ENCODE measurements around the gene SDR9C7.
"Not testable (repeated sequence)": the region's sequence is repeated elsewhere in the genome, so short reads cannot be mapped to it uniquely, and the experiment has no call there.

The SDR9C7 gene

DNA sequence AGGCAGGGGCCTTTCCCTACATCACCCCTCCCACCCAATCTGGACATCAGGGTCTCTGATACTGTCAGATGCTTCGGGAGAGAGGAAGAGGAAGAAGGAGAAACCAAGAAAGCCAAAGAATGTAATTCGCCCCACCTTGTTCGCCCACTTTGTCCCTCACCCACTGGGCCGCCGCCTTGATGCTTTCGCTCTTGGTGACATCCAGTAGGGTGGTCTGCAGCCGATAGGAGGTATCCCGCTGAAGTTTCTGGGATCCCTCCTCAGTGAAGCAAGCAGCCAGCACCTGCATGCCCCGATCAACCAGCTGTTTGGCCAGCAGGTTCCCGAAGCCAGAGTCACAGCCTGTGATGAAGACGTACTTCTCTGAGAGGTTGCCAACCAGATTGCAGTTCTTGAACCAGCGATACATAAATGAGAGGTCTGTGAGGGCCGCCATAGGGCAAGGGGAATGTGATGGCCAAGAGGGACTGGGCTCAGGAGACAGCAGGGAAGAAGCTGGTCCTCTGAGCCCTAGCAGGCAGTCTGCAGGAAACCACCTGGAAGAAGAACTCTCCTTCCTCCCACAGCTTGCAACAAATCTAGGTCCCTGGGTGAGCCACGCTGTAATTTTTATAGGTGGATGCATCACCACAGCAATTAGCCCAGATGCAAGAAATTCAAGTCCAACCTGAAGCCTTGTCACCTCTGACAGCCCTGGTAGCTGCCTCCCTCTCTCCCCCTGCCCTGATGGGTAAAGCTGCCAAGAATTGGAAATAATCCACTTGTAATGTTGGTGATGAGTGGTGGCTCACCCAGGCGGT is at the start of gene SDR9C7:
SDR9C7 (minus strand) TSS at position 583 of the 800 bp plus-strand sequence; CDS start at position 436, 147 bp downstream.
- no peak for DNase-seq

DNA sequence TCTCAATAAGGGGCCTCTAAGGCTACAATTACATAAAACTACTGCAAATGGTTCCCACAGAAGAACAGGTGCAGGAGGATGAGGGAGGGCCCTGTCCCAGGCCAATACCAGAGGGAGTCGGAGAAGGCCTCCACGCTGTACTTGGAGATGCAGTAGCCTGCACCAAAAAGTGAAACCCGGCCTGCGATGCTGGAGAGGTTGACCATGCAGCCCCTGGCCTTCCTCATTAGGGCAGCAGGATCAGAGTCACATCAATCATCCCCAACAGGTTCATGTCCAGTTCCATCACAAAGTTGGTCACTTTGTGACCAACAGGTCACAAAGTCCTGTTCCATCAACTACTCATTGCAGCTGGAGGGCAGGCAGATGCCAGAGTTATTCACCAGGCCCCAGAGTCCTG is 49.2 kb upstream of the SDR9C7 start:
- DNase-seq = no peak

DNA sequence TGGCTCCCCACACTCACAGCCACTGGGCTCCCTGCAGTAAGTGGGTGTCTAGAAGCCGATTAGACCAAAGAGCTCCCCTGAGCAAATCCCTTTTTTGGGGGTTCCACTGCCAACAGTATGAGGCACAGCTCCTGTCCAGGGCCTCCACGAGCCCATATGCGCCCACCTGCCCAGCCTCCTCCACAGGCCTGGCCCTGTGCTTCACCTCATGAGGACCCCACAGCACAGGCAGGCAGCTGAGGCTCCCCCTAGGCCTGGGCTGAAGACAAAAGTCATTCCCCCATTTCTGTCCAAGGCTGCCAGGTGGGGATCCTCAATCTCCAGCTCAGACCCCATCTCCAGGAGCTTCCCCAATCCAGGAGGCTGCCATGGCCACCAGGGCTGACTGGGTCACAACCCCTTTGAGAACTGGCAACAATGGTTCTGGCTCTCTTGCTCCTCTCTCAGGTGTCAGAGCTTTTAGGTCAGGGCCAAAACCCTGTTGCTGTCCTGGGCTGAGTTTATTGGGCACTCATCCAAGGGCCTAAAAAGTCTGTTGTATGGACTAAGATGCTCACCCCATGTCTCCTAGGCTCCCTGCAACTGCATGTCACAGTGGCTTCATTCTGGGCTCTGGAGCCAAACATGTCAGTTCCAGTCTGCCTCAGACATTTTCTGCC is 48.5 kb upstream of the SDR9C7 start:
- DNase-seq = not testable (repeated sequence)

DNA sequence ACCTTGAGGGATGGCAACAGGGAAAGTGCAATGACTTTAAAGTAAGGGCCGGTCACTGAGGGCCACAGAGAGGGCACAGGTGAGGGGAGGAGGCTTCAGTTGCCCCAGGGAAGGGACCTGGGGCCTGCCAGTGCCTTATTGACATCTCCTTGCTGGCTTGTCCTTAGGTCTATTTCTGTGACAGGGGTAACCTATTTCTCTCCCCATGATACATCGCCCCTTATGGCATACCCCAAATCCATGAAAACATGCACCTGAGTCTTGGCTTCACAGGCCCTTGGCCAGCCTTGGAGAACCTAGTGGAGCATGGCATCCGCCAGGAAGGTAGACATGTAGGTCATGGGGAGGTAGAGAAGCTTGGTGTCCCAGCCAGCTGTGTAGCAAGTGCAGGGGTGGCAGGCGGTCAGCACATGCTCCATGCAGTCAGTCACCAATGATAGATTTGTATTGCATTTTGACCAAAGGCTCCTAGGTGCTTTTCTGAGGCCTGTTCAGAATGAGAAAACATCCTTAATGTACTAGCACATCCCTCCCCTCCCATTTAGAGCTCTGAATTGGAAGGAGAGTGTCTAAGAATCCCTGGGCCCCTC is 46.8 kb upstream of the SDR9C7 start:
- no peak for DNase-seq

DNA sequence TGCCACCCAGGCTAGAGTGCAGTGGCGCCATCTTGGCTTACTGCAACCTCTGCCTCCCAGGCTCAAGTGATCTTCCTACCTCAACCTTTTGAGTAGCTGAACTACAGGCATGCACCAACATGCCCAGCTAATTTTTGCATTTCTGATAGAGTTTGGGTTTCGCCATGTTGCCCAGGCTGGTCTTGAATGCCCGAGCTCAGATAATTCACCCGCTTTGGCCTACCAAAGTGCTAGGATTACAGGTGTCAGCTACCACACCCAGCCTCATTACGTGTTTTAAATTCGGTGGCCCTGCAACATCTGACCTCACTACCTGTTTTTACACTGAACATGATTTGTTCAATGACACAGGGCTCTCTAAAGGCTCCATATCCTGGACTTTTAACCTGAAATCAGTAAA is 46.1 kb upstream of the SDR9C7 start:
- DNase-seq = no peak

DNA sequence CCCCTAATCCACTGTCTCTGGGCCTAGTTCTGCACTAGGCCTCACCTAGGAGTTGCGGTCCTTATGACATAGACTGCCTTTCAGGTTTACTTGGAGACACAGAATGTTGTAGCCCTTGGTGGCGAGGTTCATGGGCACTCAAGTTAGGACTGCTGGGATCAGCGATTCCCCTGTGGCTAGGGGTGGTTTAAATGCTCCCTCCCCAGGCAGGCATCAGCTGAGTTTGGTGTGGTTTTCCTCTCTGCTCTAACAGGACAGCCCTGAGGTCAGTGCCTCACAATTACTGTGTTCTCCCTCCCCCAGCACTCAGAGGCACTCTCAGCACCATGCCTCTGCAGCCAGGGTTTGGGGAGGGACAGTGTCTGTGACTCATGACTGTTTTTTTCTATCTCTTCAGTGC is 45.4 kb upstream of the SDR9C7 start:
- no peak for DNase-seq

DNA sequence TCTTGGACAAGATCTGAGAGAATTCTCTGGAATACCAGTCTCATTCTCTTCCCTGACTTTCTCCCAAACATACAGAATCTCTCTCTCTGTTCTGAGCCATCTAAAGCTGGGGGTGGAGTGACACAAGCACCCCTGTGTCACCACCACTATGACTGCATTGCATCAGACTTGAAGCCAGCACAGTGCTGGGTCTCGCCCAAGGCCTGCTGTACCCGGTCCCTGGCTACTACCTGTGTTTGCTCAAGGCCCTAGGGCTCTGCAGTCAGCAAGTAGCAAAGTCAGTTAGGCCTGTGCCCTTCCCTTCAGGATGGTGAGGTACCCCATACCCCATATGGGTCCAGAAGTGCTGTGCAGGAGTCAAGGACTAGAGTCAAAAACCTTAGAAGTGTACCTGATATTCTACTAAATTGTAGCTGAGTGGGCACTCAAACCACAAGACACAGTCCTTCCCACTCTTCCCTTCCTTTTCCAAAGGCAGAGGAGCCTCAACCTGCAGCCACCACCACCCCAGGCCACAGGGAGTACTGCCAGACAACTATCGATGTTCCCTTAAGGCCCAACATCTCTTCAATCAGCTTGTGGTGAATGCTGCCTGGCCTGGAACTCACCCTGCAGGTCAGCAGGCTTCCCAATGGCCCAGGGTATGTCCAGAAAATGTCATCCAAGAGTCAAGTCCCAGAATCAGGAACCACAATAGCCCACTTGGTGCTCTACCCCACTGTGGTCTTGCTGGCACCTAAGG is 44.4 kb upstream of the SDR9C7 start:
- no peak for DNase-seq

DNA sequence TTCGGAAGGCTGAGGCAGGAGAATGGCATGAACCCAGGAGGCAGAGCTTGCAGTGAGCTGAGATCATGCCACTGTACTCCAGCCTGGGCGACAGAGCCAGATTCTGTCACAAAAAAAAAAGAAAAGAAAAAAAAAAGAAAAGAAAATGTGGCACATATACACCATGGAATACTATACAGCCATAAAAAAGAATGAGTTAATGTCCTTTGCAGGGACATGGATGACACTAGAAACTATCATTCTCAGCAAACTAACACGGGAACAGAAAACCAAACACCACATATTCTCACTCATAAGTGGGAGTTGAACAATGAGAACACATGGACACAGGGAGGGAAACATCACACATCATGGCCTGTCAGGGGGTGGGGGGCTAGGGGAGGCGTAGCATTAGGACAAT is 43.2 kb upstream of the SDR9C7 start:
- not testable (repeated sequence) for DNase-seq

DNA sequence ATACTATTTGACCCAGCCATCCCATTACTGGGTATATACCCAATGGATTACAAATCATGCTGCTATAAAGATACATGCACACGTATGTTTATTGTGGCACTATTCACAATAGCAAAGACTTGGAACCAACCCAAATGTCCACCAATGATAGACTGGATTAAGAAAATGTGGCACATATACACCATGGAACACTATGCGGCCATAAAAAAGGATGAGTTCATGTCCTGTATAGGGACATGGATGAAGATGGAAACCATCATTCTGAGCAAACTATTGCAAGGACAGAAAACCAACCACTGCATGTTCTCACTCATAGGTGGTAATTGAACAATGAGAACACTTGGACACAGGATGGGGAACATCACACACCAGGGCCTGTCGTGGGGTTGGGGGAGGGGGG is 40.0 kb upstream of the SDR9C7 start:
- not testable (repeated sequence) for DNase-seq

DNA sequence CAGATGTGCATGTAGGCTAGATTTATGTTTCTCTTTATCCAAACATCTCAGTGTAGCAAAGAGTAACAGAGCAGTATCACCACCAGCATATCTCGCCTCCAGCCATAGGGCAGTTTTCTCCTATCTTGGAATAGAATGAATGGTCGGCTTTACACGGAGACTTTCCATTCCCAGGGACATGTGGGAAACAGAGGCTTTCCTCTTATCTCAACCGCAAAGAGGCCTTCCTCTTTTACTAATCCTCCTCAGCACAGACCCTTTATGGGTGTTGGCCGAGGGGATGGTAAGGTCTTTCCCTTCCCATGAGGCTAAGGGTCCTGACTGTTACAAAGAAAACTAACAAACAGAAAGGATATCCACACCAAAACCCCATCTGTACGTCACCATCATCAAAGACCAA is 34.7 kb upstream of the SDR9C7 start:
- DNase-seq = not testable (repeated sequence)

DNA sequence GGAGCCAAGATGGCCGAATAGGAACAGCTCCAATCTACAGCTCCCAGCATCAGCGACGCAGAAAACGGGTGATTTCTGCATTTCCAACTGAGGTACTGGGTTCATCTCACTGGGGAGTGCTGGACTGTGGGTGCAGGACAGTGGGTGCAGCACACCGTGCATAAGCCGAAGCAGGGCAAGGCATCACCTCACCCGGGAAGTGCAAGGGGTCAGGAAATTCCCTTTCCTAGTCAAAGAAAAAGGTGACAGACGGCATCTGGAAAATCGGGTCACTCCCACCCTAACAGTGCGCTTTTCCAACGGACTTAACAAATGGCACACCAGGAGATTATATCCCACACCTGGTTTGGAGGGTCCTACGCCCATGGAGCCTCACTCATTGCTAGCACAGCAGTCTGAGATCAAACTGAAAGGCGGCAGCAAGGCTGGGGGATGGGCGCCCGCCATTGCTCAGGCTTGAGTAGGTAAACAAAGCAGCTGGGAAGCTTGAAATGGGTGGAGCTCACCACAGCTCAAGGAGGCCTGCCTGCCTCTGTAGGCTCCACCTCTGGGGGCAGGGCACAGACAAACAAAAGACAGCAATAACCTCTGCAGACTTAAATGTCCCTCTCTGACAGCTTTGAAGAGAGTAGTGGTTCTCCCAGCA is 31.9 kb upstream of the SDR9C7 start:
- DNase-seq = not testable (repeated sequence)

DNA sequence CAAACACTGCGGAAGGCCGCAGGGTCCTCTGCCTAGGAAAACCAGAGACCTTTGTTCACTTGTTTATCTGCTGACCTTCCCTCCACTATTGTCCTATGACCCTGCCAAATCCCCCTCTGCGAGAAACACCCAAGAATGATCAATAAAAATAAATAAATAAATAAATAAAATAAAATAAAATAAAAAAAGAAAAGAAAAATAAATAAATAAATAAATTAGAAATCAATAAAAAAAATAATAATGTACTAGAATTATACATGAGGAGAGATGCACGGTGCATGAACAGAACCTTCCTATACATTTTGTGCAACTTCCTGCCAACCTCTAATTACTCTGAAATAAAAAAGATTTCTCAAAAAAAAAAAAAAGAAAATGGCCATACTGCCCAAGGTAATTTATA is 30.9 kb upstream of the SDR9C7 start:
- not testable (repeated sequence) for DNase-seq

DNA sequence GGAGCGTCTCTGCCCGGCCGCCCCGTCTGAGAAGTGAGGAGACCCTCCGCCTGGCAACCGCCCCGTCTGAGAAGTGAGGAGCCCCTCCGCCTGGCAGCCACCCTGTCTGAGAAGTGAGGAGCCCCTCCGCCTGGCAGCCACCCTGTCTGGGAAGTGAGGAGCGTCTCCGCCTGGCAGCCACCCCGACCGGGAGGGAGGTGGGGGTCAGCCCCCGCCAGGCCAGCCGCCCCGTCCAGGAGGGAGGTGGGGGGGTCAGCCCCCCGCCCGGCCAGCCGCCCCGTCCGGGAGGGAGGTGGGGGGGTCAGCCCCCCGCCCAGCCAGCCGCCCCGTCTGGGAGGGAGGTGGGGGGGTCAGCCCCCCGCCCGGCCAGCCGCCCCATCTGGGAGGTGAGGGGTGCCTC is 29.3 kb upstream of the SDR9C7 start:
- DNase-seq = not testable (repeated sequence)

DNA sequence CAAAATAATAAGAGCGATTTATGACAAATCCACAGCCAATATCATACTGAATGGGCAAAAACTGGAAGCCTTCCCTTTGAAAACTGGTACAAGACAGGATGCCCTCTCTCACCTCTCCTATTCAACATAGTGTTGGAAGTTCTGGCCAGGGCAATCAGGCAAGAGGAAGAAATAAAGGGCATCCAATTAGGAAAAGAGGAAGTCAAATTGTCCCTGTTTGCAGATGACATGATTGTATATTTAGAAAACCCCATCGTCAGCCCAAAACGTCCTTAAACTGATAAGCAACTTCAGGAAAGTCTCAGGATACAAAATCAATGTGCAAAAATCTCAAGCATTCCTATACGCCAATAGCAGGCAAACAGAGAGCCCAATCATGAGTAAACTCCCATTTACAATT is 28.0 kb upstream of the SDR9C7 start:
- DNase-seq = not testable (repeated sequence)

DNA sequence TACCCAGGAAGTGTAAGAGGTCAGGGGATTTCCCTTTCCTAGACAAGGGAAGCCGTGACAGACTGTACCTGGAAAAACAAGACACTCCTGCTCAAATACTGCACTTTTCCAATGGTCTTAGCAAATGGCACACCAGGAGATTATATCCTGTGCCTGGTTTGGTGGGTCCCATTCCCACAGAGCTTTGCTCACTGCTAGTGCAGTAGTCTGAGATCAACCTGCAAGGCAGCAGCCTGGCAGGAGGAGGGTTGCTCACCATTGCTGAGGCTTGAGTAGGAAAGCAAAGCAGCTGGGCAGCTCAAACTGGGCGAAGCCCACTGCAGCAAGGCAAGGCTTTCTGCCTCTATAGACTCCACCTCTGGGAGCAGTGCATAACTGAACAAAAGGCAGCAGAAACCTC is 24.2 kb upstream of the SDR9C7 start:
- no peak for DNase-seq

DNA sequence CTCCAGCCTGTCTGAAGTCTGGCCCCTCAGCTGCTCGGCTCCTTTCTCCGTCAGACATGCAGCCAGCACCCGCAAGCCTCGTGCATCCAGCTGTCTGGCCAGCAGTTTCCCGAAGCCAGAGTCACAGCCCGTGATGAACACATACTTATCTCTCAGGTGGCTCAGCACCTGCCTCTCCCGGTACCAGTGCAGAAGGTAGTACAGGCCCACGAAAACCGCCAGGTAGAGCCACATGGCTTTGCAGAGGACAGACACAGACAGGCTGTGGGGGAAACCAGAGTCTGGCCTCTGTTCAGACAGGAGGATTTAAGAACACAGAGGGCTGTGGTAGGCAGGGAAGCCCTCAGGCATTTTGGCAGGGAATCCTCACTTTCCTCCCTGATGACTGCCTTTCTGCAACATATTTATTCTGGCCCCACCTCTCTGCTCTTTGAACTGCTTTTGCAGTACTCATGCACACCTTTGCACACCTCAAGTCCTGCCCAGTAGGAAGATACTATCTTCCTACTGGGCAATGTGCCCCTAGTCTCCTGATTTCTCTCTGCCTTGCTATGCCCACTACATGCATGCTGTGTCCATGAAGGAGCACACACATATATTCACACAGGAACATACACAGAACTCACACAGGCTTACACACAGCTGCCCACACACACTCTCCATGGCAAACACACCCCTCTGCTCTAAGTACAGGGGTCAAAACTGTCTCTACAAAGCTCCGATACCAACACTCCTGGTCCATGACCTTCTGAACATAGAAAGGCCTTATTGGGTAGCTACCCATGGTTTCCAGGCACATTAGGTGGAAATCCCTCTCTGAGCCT is 23.2 kb upstream of the SDR9C7 start, which contains the start of gene RDH16:
RDH16 (minus strand) TSS at position 380 of the 824 bp plus-strand sequence; CDS start at position 234, 146 bp downstream.
- no peak for DNase-seq

DNA sequence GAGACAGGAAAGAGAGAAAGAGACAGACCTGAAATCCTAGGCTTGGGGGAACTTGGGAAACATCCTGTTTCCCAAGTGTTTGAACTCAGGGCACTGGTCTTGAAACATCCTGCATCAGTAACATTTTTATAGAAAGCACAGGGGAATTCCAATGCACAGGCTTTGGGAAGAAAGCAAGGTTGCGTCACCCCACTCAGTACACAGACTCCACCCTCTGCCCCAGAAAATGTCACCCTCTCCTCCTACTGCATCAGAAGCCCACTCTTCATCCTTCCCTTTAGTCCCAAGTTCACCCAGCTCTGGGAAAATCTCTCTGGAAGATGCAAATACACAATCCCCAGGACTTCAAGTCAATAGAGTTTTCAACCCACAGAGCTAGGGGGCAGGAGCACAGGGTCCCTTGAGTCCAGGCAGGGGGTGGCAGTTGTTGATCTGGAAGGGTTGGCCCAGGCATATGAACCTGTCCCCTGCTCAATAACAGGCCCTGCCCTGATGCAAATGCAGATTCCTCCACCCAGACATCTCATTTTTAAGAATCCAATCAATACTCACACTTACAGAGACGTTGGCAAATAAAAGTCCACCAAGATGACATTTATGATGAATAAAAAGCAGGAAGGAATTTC is 21.5 kb upstream of the SDR9C7 start:
- no peak for DNase-seq

DNA sequence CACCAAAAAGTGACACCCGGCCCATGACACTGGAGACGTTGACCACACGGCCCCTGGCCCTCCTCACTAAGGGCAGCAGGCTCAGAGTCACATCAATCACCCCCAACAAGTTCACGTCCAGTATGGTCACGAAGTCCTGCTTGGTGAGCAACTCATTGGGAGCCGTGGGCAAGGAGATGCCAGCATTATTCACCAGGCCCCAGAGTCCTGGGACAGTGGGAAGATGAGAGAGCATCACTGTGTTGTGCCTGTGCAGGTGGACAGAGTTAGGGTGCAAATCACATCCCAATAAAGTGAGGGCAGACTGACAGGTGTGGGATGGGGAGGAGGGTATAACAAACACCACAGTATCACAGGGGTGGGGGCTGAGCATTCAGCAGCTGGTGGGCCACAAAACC is 20.7 kb upstream of the SDR9C7 start:
- no peak for DNase-seq

DNA sequence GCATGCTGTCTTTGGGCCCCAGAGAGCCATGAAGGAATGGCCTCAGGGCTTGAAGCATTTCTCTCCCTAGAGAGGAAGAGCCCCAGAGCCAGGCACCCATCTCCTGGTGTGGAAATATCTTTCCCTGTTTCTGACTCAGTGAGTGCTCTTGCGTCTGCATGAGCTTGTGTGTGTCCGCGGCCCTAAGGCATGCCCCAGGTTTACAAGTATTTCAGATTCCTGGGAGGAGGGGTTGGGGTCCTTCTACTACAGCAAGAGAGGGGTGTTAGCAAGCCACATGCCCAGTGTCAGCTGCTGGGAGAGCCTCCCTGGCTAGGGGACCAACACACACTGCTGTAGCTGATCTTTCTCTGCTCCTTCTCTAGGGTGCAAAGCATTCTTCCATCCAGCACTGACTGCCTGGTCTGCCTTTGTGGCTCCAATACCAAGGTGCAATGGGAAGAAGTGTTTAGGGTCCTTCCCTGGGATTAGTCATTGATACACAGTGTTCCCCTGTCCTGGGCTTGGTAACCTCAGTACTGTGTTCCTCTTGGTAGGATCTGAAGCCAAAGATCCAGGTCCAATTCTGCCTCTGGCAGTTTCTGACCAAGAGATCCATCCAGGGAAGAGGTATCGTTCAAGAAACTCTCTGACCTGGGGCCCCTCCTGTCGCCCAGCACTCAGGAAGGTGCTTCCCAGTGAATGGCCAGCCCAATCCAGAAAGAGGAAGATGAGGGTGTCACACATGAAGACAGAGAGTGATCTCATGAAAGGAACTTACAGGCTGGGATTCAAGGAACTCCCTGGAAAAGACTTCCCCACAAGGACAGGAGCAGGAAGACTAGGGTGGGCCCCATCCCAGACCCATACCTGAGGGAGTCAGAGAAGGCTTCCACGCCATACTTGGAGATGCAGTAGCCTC is 20.1 kb upstream of the SDR9C7 start:
- DNase-seq = no peak

DNA sequence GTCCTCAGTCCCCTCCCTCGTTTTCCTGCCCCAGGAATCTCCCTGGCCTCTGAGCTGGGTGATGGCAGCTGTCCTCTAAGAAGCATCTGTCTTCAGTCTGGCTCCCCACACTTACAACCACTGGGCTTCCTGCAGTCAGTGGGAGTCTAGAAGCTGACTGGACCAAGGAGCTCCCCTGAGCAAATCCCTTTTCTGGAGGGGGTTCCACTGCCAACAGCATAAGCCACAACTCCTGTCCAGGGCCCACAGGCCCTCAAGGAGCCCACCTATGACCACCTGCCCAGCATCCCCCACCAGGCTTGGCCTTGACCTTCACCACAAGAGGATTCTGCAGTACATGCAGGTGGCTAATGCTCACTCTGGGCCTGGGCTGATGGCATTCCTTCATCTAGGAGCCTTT is 19.1 kb upstream of the SDR9C7 start:
- DNase-seq = no peak

Measured in activated CD4-positive, CD25-positive, alpha-beta regulatory T cell (primary cell).